Pancreas (tissue), 10 donors: ENCODE data around the gene LYSMD3. TPM values are rescaled to one million over a fixed set of nuclear protein-coding genes. Genes with fewer than 3 reads are reported as not detected.

ENCODE experiments used
- ATAC-seq, 4 donors: fragments of 200-7000 bp; cut with Tn5 transposase; one replicate each; pipeline versions ENCODE4 v1.8.0 to v1.9.1; 2020; ENCODE audit warnings: mild to moderate bottlenecking in 4 of 4, moderate library complexity in 4 of 4
- DNase-seq, 6 donors: peaks; one replicate each; pipeline ENCODE4 v3.0.0-alpha.2; 2020
- FAIRE-seq: peaks from 2 replicates; lab custom pipeline; 2012; peaks lifted over from hg19 to GRCh38; lab: Jason Lieb, UNC
- H3K27ac ChIP-seq, 4 donors: fragments of 200-600 bp; sonication (generic); 1 replicate in 3 of 4; 2 replicates in 1 of 4; pipeline versions ENCODE4 v1.5.0 to v1.8.0; 2020
- H3K27me3 ChIP-seq, 4 donors: fragments of 200-600 bp; one replicate each; pipeline ENCODE4 v1.8.0; 2021
- H3K36me3 ChIP-seq, 3 donors: fragments of 200-600 bp; sonication (generic) in 1 of 3; one replicate each; pipeline versions ENCODE4 v1.5.0 to v1.8.0; 2020 to 2021
- H3K4me1 ChIP-seq, 3 donors: fragments of 200-600 bp; one replicate each; pipeline ENCODE4 v1.8.0; 2021
- H3K4me3 ChIP-seq, 4 donors: fragments of 200-600 bp; sonication (generic) in 2 of 4; one replicate each; pipeline versions ENCODE4 v1.5.0 to v1.8.0; 2020 to 2021
- H3K9me3 ChIP-seq, 4 donors: fragments of 200-600 bp; one replicate each; pipeline ENCODE4 v1.8.0; 2021
- CTCF ChIP-seq, 4 donors: fragments of 200-600 bp; sonication (generic) in 3 of 4; IDR thresholded peaks; one replicate each; pipeline versions ENCODE4 v1.5.0 to v1.8.0; 2021; ENCODE audit warnings: antibody characterized with exemption in 4 of 4
- WGBS, 2 donors: extraction: QIAGEN DNeasy Blood & Tissue Kit; methylation state at CpG; one replicate each; pipeline ENCODE4 v1.1.7; 2013; 5-methylcytosine and 5-hydroxymethylcytosine counted together
- intact Hi-C, 3 donors: fragments of 100-400 bp; cut with DNase I; formaldehyde crosslinking; loops; one replicate each; pipeline versions ENCODE4 v1.11.1 to v1.14.2; 2022
- polyA plus RNA-seq, 2 donors: library from polyadenylated mRNA; stranded (reverse); fragments of 200-250 nt; gene quantifications; one replicate each; pipeline ENCODE4 v1.2.3, GENCODE V29; 2013
- total RNA-seq, 6 donors: library from RNA; stranded (reverse); fragmentation: NEBNext Ultra II Directional in 4 of 6; extraction: Animal tissue kit (Norgen Biotek cat#: 25700) in 4 of 6; gene quantifications; one replicate each; pipeline versions ENCODE4 v1.2.1 to v1.2.4, GENCODE V29; 2021 to 2023
- donor health status: healthy with polysubstance abuse.
- donor health status: DM: no; HTN: no; CAD: no; lungs with moderate emphysema.
- donor health status: DM: no; HTN: no; CAD: no.
- donor health status: control.
- donor health status: control.
- donor health status: Bipolar disorder and iron deficiency.
- donor health status: DM: yes; HTN: yes; CAD: no.
- donor health status: DM: no; HTN: no; CAD: no.
- donor health status: DM: no; HTN: no; CAD: no.
- donor health status: DM: yes; HTN: yes; CAD: no.

The LYSMD3 gene
- total and polyA plus RNA-seq, 8 donors = 2.5 to 11.7 (median 7.2) TPM

- no peaks in the 10 kb centered on the region for H3K27me3 ChIP-seq
- FAIRE-seq (no peak), ATAC-seq (no peak), DNase-seq (no peak)
- H3K27ac ChIP-seq = no peak overlapping the region
- intact Hi-C loops = no loop called here
- no peaks in the 10 kb centered on the region for H3K4me1 ChIP-seq
- no peak overlapping the region for H3K4me3 ChIP-seq
- no peaks in the 10 kb centered on the region for H3K9me3 ChIP-seq
- WGBS, 2 donors = 60 to 67% methylated on average over 3 of the region's 3 CpGs
- no peaks in the 10 kb centered on the region for H3K36me3 ChIP-seq
- no peak for TF ChIP-seq CTCF (IDR thresholded peaks at IDR 0.05)
Observed at GRCh38 chr5:90484540-90484939, 44.8 kb downstream of the LYSMD3 start.

- intact Hi-C loops = no loop called here
- Histone ChIP-seq H3K36me3 (no peaks in the 10 kb centered on the region), H3K27ac (no peak overlapping the region), H3K27me3 (no peaks in the 10 kb centered on the region), H3K4me3 (no peak overlapping the region), H3K4me1 (no peaks in the 10 kb centered on the region), H3K9me3 (no peaks in the 10 kb centered on the region)
- TF ChIP-seq CTCF (IDR thresholded peaks at IDR 0.05) = no peak
- FAIRE-seq = no peak
- 87 to 91% methylated on average over 8 of the region's 8 CpGs for WGBS, 2 donors
- ATAC-seq = no peak
- no peak for DNase-seq
Observed at GRCh38 chr5:90483206-90483605, 46.2 kb downstream of the LYSMD3 start.

- WGBS, 2 donors = 68 to 72% methylated on average over 1 of the region's 1 CpG
- DNase-seq = no peak
- no peaks in the 10 kb centered on the region for H3K9me3 ChIP-seq
- intact Hi-C loops = no loop called here
- H3K4me1 ChIP-seq = no peaks in the 10 kb centered on the region
- H3K27me3 ChIP-seq = no peaks in the 10 kb centered on the region
- no peak for TF ChIP-seq CTCF (IDR thresholded peaks at IDR 0.05)
- no peak for FAIRE-seq
- ATAC-seq = no peak
- H3K36me3 ChIP-seq = no peaks in the 10 kb centered on the region
- no peak overlapping the region for H3K27ac ChIP-seq
- no peak overlapping the region for H3K4me3 ChIP-seq
Observed at GRCh38 chr5:90480699-90481098, 48.7 kb downstream of the LYSMD3 start.

- ATAC-seq = no peak
- no peak for DNase-seq
- FAIRE-seq = no peak
Observed at GRCh38 chr5:90479611-90480385, 49.6 kb downstream of the LYSMD3 start.

More at GRCh38 chr5:90479611-90480385, 49.6 kb downstream of the LYSMD3 start:
- no peak for TF ChIP-seq CTCF (IDR thresholded peaks at IDR 0.05)
- Histone ChIP-seq H3K27me3 (no peaks in the 10 kb centered on the region), H3K27ac (no peak overlapping the region), H3K9me3 (no peaks in the 10 kb centered on the region), H3K4me1 (peaks cover 0 to 3% (median 0%) of the 10 kb centered on the region in 3 donors), H3K36me3 (no peaks in the 10 kb centered on the region), H3K4me3 (no peak overlapping the region)
- intact Hi-C loops = loop anchor here in 1 of 3 donors (10.0 kb wide), 1 partner anchor 45 kb away; the partner anchor contains the start of gene LYSMD3
